ENCODE results near the gene CORO2B. TPM values are rescaled to one million over a fixed set of nuclear protein-coding genes. Genes with fewer than 3 reads are reported as not detected.

CORO2B gene
- total and polyA plus RNA-seq, 2 experiments from 2014 or later, result 1.6 to 4.6 TPM

DNA sequence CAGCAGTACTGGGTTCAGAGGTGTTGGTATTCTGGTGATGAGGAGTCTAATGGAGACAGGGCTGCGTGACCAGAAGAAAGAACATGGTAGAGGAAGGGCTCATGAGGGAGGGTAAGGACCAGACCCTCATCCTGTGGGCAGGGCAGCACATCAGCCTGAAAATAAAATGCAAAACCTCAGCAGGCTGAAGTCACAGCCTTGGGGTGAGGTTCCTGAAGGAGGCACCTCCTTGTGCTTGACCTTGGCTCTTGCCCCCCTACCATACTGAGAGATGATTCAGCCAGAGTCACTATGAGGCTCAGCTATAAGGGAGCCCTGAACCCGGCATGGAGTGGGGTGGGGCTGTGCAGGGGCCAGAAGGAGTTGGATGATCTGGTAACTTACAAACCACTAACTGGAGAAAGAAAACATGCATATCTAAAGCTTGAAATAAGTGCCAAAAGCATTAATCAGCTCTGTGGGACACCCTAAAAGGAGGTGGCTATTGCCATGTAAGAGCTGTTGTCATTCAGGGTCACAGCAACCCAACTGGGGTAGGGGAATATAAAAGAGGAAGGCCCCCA lies 60.2 kb downstream of the CORO2B start:
- no peaks in the 10 kb centered on the region for H3K36me3 ChIP-seq (ENCODE audit: insufficient read depth)
- H3K4me2 ChIP-seq, result no peak overlapping the region
- no peak for ATAC-seq
- Mint-ChIP-seq H3K27me3 (ENCODE audit: insufficient read depth, low read depth, poor library complexity) (peaks cover 4% of the 10 kb centered on the region), H3K4me3 (no peak overlapping the region), H3K36me3 (ENCODE audit: low read depth) (no peaks in the 10 kb centered on the region), H3K27ac (no peak overlapping the region), H3K4me1 (peaks cover 34% of the 10 kb centered on the region), H3K9me3 (no peaks in the 10 kb centered on the region)
- H3F3A ChIP-seq (replicated peaks; ENCODE audit: low read depth), result no peaks in the 10 kb centered on the region
- no peak overlapping the region for H3K27ac ChIP-seq (ENCODE audit: low read depth)
- H3K27me3 ChIP-seq (ENCODE audit: insufficient read depth), result no peaks in the 10 kb centered on the region
- DNase-seq (ENCODE audit: low spot score), result no peak
- no peak overlapping the region for H2AFZ ChIP-seq
- TF ChIP-seq STAT1 (IDR thresholded peaks at IDR 0.05; ENCODE audit: unreplicated experiment) (no peak), NANOG (IDR thresholded peaks at IDR 0.05; ENCODE audit: borderline replicate concordance) (no peak), ZNF114 (CRISPR knock-in tag; IDR thresholded peaks at IDR 0.05) (no peak), EZH2phosphoT487 (IDR thresholded peaks at IDR 0.05; ENCODE audit: unreplicated experiment) (no peak), POLR2AphosphoS5 (IDR thresholded peaks at IDR 0.05; ENCODE audit: low read depth) (no peak), EZH2 (IDR thresholded peaks at IDR 0.05; ENCODE audit: low read depth, unreplicated experiment) (no peak), JUNB (IDR thresholded peaks at IDR 0.05; ENCODE audit: unreplicated experiment) (no peak), CREB1 (CRISPR knock-in tag; IDR thresholded peaks at IDR 0.05; ENCODE audit: low read depth) (no peak), ZNF331 (CRISPR knock-in tag; IDR thresholded peaks at IDR 0.05; ENCODE audit: low read depth) (no peak)
- TF ChIP-seq, protein P1, sequence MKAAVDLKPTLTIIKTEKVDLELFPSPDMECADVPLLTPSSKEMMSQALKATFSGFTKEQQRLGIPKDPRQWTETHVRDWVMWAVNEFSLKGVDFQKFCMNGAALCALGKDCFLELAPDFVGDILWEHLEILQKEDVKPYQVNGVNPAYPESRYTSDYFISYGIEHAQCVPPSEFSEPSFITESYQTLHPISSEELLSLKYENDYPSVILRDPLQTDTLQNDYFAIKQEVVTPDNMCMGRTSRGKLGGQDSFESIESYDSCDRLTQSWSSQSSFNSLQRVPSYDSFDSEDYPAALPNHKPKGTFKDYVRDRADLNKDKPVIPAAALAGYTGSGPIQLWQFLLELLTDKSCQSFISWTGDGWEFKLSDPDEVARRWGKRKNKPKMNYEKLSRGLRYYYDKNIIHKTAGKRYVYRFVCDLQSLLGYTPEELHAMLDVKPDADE (IDR thresholded peaks at IDR 0.05), result no peak
- TF ChIP-seq, protein P2, sequence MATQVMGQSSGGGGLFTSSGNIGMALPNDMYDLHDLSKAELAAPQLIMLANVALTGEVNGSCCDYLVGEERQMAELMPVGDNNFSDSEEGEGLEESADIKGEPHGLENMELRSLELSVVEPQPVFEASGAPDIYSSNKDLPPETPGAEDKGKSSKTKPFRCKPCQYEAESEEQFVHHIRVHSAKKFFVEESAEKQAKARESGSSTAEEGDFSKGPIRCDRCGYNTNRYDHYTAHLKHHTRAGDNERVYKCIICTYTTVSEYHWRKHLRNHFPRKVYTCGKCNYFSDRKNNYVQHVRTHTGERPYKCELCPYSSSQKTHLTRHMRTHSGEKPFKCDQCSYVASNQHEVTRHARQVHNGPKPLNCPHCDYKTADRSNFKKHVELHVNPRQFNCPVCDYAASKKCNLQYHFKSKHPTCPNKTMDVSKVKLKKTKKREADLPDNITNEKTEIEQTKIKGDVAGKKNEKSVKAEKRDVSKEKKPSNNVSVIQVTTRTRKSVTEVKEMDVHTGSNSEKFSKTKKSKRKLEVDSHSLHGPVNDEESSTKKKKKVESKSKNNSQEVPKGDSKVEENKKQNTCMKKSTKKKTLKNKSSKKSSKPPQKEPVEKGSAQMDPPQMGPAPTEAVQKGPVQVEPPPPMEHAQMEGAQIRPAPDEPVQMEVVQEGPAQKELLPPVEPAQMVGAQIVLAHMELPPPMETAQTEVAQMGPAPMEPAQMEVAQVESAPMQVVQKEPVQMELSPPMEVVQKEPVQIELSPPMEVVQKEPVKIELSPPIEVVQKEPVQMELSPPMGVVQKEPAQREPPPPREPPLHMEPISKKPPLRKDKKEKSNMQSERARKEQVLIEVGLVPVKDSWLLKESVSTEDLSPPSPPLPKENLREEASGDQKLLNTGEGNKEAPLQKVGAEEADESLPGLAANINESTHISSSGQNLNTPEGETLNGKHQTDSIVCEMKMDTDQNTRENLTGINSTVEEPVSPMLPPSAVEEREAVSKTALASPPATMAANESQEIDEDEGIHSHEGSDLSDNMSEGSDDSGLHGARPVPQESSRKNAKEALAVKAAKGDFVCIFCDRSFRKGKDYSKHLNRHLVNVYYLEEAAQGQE (IDR thresholded peaks at IDR 0.05; ENCODE audit: unreplicated experiment), result no peak
- TF ChIP-seq, protein P3, sequence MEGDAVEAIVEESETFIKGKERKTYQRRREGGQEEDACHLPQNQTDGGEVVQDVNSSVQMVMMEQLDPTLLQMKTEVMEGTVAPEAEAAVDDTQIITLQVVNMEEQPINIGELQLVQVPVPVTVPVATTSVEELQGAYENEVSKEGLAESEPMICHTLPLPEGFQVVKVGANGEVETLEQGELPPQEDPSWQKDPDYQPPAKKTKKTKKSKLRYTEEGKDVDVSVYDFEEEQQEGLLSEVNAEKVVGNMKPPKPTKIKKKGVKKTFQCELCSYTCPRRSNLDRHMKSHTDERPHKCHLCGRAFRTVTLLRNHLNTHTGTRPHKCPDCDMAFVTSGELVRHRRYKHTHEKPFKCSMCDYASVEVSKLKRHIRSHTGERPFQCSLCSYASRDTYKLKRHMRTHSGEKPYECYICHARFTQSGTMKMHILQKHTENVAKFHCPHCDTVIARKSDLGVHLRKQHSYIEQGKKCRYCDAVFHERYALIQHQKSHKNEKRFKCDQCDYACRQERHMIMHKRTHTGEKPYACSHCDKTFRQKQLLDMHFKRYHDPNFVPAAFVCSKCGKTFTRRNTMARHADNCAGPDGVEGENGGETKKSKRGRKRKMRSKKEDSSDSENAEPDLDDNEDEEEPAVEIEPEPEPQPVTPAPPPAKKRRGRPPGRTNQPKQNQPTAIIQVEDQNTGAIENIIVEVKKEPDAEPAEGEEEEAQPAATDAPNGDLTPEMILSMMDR (conservative IDR thresholded peaks at IDR 0.05; ENCODE audit: low read depth in 2 of 2), result no peak
- H3K9me2 ChIP-seq (ENCODE audit: insufficient read depth), result no peaks in the 10 kb centered on the region
- H4K20me1 ChIP-seq (replicated peaks; ENCODE audit: insufficient read depth), result no peaks in the 10 kb centered on the region
- peaks cover 12% of the 10 kb centered on the region; the same call in 1 of the 2 replicates for H3K4me1 ChIP-seq (ENCODE audit: insufficient read depth)
- no peaks in the 10 kb centered on the region for H3K79me2 ChIP-seq (replicated peaks; ENCODE audit: insufficient read depth)
- H3K4me3 ChIP-seq, result no peak overlapping the region

Measured in GM23338 (cell line).